Heart right ventricle (tissue), 16 donors: Measurements from ENCODE around the gene PDS5B. TPM values are rescaled to one million over a fixed set of nuclear protein-coding genes. Genes with fewer than 3 reads are reported as not detected.
A peak's percentile ranks its signal among the peaks of the same experiment; 100 is the strongest.

ENCODE experiments used
- ATAC-seq, 8 donors: fragments of 200-7000 bp; cut with Tn5 transposase; one replicate each; pipeline ENCODE4 v1.9.1; 2020; ENCODE audit warnings: mild to moderate bottlenecking in 8 of 8, moderate library complexity in 8 of 8, moderate number of reproducible peaks in 1 of 8
- DNase-seq, 2 donors: peaks; one replicate each; pipeline ENCODE4 v3.0.0-alpha.2; 2020
- H3K27ac ChIP-seq, 10 donors: fragments of 200-600 bp; sonication (generic) in 2 of 10; one replicate each; pipeline versions ENCODE4 v1.5.0 to v1.8.0; 2020 to 2022; ENCODE audit warnings: mild to moderate bottlenecking in 3 of 10
- H3K27me3 ChIP-seq, 7 donors: fragments of 200-600 bp; one replicate each; pipeline ENCODE4 v1.8.0; 2021 to 2022; ENCODE audit warnings: mild to moderate bottlenecking in 2 of 7
- H3K36me3 ChIP-seq, 9 donors: fragments of 200-600 bp; sonication (generic) in 1 of 9; one replicate each; pipeline versions ENCODE4 v1.5.0 to v1.8.0; 2020 to 2022; ENCODE audit warnings: mild to moderate bottlenecking in 2 of 9
- H3K4me1 ChIP-seq, 9 donors: fragments of 200-600 bp; sonication (generic) in 1 of 9; one replicate each; pipeline versions ENCODE4 v1.5.0 to v1.8.0; 2020 to 2022; ENCODE audit warnings: mild to moderate bottlenecking in 4 of 9
- H3K4me3 ChIP-seq, 10 donors: fragments of 200-600 bp; sonication (generic) in 2 of 10; one replicate each; pipeline versions ENCODE4 v1.5.0 to v1.8.0; 2020 to 2022; ENCODE audit warnings: mild to moderate bottlenecking in 7 of 10, moderate library complexity in 2 of 10
- H3K9me3 ChIP-seq, 11 donors: fragments of 200-600 bp in 10 of 11; sonication (generic) in 2 of 11; one replicate each; pipeline versions ENCODE4 v1.5.0 to v1.8.0; 2013 to 2022; ENCODE audit warnings: mild to moderate bottlenecking in 2 of 11, control low read depth in 1 of 11, moderate library complexity in 1 of 11
- CTCF ChIP-seq, 9 donors: fragments of 200-600 bp; sonication (generic) in 2 of 9; IDR thresholded peaks; one replicate each; pipeline versions ENCODE4 v1.5.0 to v1.8.0; 2021 to 2022; ENCODE audit warnings: antibody characterized with exemption in 9 of 9, mild to moderate bottlenecking in 5 of 9, moderate library complexity in 1 of 9
- WGBS, 2 donors: extraction: QIAGEN DNeasy Blood & Tissue Kit; methylation state at CpG; one replicate each; pipeline ENCODE4 v1.1.7; 2013; ENCODE audit warnings: inconsistent platforms in 1 of 2; 5-methylcytosine and 5-hydroxymethylcytosine counted together
- intact Hi-C, 10 donors: fragments of 100-400 bp; cut with DNase I; formaldehyde crosslinking; loops; one replicate each; pipeline versions ENCODE4 v1.11.1 to v1.14.2; 2022
- polyA plus RNA-seq, 2 donors: library from polyadenylated mRNA; stranded (reverse); fragments of 200-250 nt; gene quantifications; one replicate each; pipeline ENCODE4 v1.2.3, GENCODE V29; 2013
- total RNA-seq, 10 donors: library from RNA; stranded (reverse); fragmentation: NEBNext Ultra II Directional in 3 of 10; extraction: Animal tissue kit (Norgen Biotek cat#: 25700) in 3 of 10; gene quantifications; one replicate each; pipeline versions ENCODE4 v1.2.1 to v1.2.4, GENCODE V29; 2021 to 2023
- donor health status: Arrhythmogenic right ventricular cardiomyopathy.
- donor health status: ischemic (EF 13 %, LVEDD 7.1; RV severe dilation, severe dysfunction).
- donor health status: healthy with polysubstance abuse.
- donor health status: DM: no; HTN: yes; CAD: no.
- donor health status: DM: no; HTN: no; CAD: no.
- donor health status: ischemic (EF 25% LVEDD 6.9; RV normal size, moderate dysfunction).
- donor health status: ischemic (EF 25% LVEDD 5.7; RV mildly dilated, moderate dysfunction).
- donor health status: healthy.
- donor health status: DM: yes; HTN: yes; CAD: no.
- donor health status: Ischemic cardiomyopathy.
- donor health status: ischemic (EF 35%, LVEDD 5.7; RV mildly dilated, moderate dysfunction).
- donor health status: nonischemic (EF 11% LVEDD 7.7; RV severe dilation, severe dysfunction).
- donor health status: DM: yes; HTN: yes; CAD: no.
- donor health status: PGD.
- donor health status: ischemic (EF 29% LVEDD 5.4; RV normal size, mild dysfunction).
- donor health status: nonischemic (EF 23%, LVEDD 6.1; RV moderate dilation, normal function).

PDS5B gene
- total and polyA plus RNA-seq, 12 donors: 5.6 to 29.6 (median 19.9) TPM

- no peak for DNase-seq
- peaks cover 0 to 53% (median 28%) of the 10 kb centered on the region in 9 donors for H3K4me1 ChIP-seq
- H3K27me3 ChIP-seq: no peaks in the 10 kb centered on the region
- H3K9me3 ChIP-seq: peaks cover 0 to 12% (median 4%) of the 10 kb centered on the region in 11 donors
- no peak for ATAC-seq
- intact Hi-C loops: no loop called here
- H3K27ac ChIP-seq: no peak overlapping the region
- no peak overlapping the region for H3K4me3 ChIP-seq
- no peak for TF ChIP-seq CTCF (IDR thresholded peaks at IDR 0.05)
- 67 to 70% methylated on average over 1 of the region's 1 CpG for WGBS, 2 donors
- peaks cover 0 to 6% (median 0%) of the 10 kb centered on the region in 9 donors for H3K36me3 ChIP-seq
Observed at GRCh38 chr13:32627793-32628192, 41.5 kb downstream of the PDS5B start.

GRCh38 chr13:32629313-32629712, 43.1 kb downstream of the PDS5B start:
- no peaks in the 10 kb centered on the region for H3K27me3 ChIP-seq
- no peak for ATAC-seq
- peaks cover 0 to 52% (median 34%) of the 10 kb centered on the region in 9 donors for H3K4me1 ChIP-seq
- H3K27ac ChIP-seq: peak overlapping the region in 1 of 10 donors; percentile 34
- H3K4me3 ChIP-seq: no peak overlapping the region
- intact Hi-C loops: no loop called here
- no peak for TF ChIP-seq CTCF (IDR thresholded peaks at IDR 0.05)
- no peak for DNase-seq
- peaks cover 0 to 6% (median 0%) of the 10 kb centered on the region in 9 donors for H3K36me3 ChIP-seq
- H3K9me3 ChIP-seq: no peaks in the 10 kb centered on the region
- 91 to 97% methylated on average over 2 of the region's 2 CpGs for WGBS, 2 donors

- Histone ChIP-seq H3K4me3 (no peak overlapping the region), H3K36me3 (peaks cover 0 to 6% (median 0%) of the 10 kb centered on the region in 9 donors), H3K4me1 (peaks cover 0 to 51% (median 38%) of the 10 kb centered on the region in 9 donors), H3K27ac (peak overlapping the region in 4 of 10 donors; percentile 2 to 34 (median 8)), H3K9me3 (no peaks in the 10 kb centered on the region), H3K27me3 (no peaks in the 10 kb centered on the region)
- TF ChIP-seq CTCF (IDR thresholded peaks at IDR 0.05): no peak
- WGBS, 2 donors: 73 to 79% methylated on average over 1 of the region's 1 CpG
- DNase-seq (no peak), ATAC-seq (peak in 3 of 8 donors; percentile 37 to 70 (median 50))
- intact Hi-C loops: no loop called here
Observed at GRCh38 chr13:32629866-32630265, 43.6 kb downstream of the PDS5B start.

GRCh38 chr13:32632343-32632909, 46.2 kb downstream of the PDS5B start:
- Histone ChIP-seq H3K4me3 (no peak overlapping the region), H3K4me1 (peaks cover 0 to 32% (median 21%) of the 10 kb centered on the region in 9 donors), H3K27me3 (no peaks in the 10 kb centered on the region), H3K27ac (no peak overlapping the region), H3K36me3 (peaks cover 0 to 6% (median 0%) of the 10 kb centered on the region in 9 donors), H3K9me3 (no peaks in the 10 kb centered on the region)
- intact Hi-C loops: no loop called here
- TF ChIP-seq CTCF (IDR thresholded peaks at IDR 0.05): no peak
- ATAC-seq (no peak), DNase-seq (no peak)
- WGBS, 2 donors: 98 to 99% methylated on average over 3 of the region's 3 CpGs
